Subcutaneous abdominal adipose tissue (tissue), 5 donors: ENCODE results near the gene PPFIBP2.

Experiments used
- H3K27ac ChIP-seq: one replicate; pipeline ENCODE4 v1.7.0; 2013; ENCODE audit warnings: low read depth, mild to moderate bottlenecking, inconsistent platforms, low read length, moderate library complexity
- H3K27me3 ChIP-seq, 5 donors: one replicate each; pipeline ENCODE4 v1.7.0; 2013; ENCODE audit warnings: low read length in 5 of 5, inconsistent platforms in 1 of 5; ENCODE audit not compliant: control insufficient read depth in 5 of 5, insufficient read depth in 4 of 5
- H3K36me3 ChIP-seq, 5 donors: one replicate each; pipeline ENCODE4 v1.7.0; 2013; ENCODE audit warnings: low read length in 5 of 5; ENCODE audit not compliant: control insufficient read depth in 5 of 5, insufficient read depth in 5 of 5
- H3K4me1 ChIP-seq, 5 donors: one replicate each; pipeline ENCODE4 v1.7.0; 2013; ENCODE audit warnings: low read length in 5 of 5, mild to moderate bottlenecking in 3 of 5, moderate library complexity in 1 of 5; ENCODE audit not compliant: control insufficient read depth in 5 of 5, insufficient read depth in 5 of 5
- H3K4me3 ChIP-seq, 5 donors: one replicate each; pipeline ENCODE4 v1.7.0; 2013; ENCODE audit warnings: low read length in 5 of 5, low read depth in 1 of 5
- H3K9ac ChIP-seq, 5 donors: one replicate each; pipeline ENCODE4 v1.7.0; 2013; ENCODE audit warnings: low read length in 5 of 5, mild to moderate bottlenecking in 4 of 5, moderate library complexity in 3 of 5
- H3K9me3 ChIP-seq, 5 donors: one replicate each; pipeline ENCODE4 v1.7.0; 2013; ENCODE audit warnings: low read length in 5 of 5; ENCODE audit not compliant: control insufficient read depth in 5 of 5
- donor health status: healthy.
- donor health status: healthy.
- donor health status: healthy.
- donor health status: healthy.
- donor health status: healthy.

The PPFIBP2 gene

DNA sequence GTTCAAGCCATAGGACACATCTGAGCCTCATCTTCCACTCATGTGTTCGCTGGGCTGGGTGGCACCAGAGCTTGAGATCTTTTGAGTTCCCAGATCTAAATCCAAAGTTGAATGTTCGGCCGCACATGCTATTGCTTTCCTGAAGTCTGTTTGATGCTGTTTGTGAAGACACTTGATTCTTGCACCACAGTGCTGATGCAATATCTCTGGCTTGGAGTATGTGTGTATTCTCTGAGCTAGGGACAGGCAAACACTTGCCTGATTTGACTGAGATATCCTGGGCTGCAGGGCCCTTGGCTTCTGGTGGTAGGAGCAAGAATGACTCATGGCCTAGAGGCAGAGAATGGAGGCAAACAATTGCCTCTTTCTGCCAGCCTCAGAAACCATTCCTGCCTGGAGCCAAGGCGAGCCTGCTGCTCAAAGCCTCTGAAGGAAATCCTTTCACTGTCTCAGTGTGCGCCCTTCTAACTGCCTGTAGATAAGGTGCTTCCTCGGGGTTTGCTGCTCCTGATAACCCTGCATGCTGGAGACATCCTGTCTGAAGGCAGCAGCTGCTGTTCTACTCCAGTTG lies 86.5 kb downstream of the PPFIBP2 start:
- Histone ChIP-seq H3K9ac (no peak overlapping the region), H3K36me3 (peaks cover 0 to 20% (median 10%) of the 10 kb centered on the region in 5 donors), H3K27ac (peak overlapping the region; percentile 76), H3K4me3 (peak overlapping the region in 1 of 5 donors; percentile 32), H3K27me3 (no peaks in the 10 kb centered on the region), H3K9me3 (no peaks in the 10 kb centered on the region), H3K4me1 (peaks cover 0 to 44% (median 38%) of the 10 kb centered on the region in 5 donors)

- Histone ChIP-seq H3K4me1 (peaks cover 0 to 42% (median 40%) of the 10 kb centered on the region in 5 donors), H3K27ac (peak overlapping the region; percentile 21), H3K36me3 (peaks cover 0 to 11% (median 3%) of the 10 kb centered on the region in 5 donors)
Observed at GRCh38 chr11:7603031-7603781, 89.4 kb downstream of the PPFIBP2 start.

DNA sequence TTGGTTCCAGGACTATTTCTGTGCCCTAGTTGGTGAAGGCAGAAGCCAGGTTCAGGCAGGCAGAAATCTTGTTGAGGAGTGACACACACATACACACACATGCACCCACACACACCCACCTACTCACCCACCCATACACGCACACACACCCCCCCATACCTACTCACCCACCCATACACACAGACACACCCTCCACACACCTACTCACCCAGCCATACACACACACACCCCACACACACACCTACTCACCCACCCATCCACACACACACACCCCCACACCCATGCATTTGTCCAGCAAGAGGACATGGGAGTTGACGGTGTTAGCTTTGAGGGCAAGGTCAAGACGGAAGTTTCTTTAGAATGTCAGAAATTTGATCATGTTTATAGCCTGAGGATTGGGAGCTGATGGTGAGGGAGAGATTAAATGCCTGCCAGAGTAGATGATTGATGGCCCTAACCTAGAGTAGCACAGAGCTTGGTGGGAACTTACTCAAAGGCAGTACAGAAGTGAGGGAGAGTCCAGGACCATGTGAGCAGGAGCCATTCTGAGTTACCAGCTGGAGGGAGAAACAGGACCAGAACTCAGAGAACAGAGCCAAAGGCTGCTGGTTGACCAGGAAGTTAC lies 90.6 kb downstream of the PPFIBP2 start:
- H3K27ac ChIP-seq = no peak overlapping the region
- H3K9ac ChIP-seq = no peak overlapping the region
- peaks cover 0 to 50% (median 42%) of the 10 kb centered on the region in 5 donors for H3K4me1 ChIP-seq

More at GRCh38 chr11:7603031-7603781, 89.4 kb downstream of the PPFIBP2 start:
- Histone ChIP-seq H3K9me3 (no peaks in the 10 kb centered on the region), H3K9ac (peak overlapping the region in 2 of 5 donors; percentile 11 to 64), H3K4me3 (no peak overlapping the region), H3K27me3 (no peaks in the 10 kb centered on the region)

DNA sequence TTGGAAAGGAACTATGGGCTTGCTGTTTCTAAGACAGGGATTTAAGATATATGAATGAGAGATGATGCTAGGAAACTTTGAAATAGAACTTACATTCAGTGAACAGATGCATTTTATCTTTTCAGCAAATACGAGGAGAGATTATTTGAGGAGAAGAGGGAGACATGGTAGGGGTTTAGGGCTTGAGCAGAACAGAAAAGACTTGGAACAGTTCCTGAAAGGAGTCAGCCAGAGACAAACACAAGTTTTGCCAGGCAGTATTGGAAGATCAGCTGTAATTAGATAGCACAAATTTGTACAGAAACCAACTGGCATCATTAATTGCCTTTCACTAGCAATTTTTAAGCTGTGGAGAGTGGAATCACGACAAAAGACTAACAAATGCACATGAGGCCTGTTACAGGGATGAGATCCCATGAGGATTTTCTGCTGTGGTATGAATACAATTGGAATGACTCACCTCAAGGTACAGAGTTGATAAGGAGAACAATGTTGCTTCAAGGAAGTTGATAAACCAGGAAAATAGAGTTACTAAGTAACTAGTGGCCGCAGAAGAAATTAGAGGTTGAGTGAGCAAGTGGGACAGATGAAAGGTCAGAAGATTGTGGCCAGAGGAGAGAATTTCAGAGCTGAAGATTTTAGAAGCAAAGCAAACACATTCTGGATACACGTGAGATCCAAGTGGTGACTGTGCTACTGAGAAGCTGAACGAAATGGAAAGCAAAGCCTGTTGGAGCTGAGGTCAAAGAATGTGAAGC lies 91.6 kb downstream of the PPFIBP2 start:
- H3K4me1 ChIP-seq = peaks cover 0 to 43% (median 37%) of the 10 kb centered on the region in 5 donors
- H3K27ac ChIP-seq = peak overlapping the region; percentile 0
- no peak overlapping the region for H3K4me3 ChIP-seq
- no peaks in the 10 kb centered on the region for H3K9me3 ChIP-seq
- H3K27me3 ChIP-seq = no peaks in the 10 kb centered on the region
- peaks cover 0 to 13% (median 5%) of the 10 kb centered on the region in 5 donors for H3K36me3 ChIP-seq
- no peak overlapping the region for H3K9ac ChIP-seq

More for the DNA sequence above, 90.6 kb downstream of the PPFIBP2 start:
- peaks cover 0 to 11% (median 3%) of the 10 kb centered on the region in 5 donors for H3K36me3 ChIP-seq
- H3K9me3 ChIP-seq = no peaks in the 10 kb centered on the region
- no peak overlapping the region for H3K4me3 ChIP-seq
- no peaks in the 10 kb centered on the region for H3K27me3 ChIP-seq

DNA sequence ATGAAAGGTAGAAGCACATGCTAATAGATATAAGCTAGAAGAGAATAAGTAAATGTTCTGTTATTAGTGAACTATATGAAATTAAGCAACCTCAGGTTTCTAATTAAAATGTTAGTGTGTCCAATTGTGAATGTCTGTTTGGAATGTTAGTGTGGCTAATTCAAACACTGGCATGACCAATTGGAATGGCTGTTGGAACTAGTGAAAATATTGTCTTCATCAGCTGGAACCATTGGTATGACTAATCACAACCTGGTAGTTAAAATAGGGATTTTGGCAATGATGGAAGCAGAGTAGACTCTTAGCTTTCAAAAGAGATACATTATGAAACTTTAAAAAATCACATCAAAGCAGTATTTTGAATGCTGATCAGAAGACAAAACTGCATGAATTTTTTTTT lies 92.7 kb downstream of the PPFIBP2 start:
- Histone ChIP-seq H3K4me1 (peaks cover 0 to 37% (median 25%) of the 10 kb centered on the region in 5 donors), H3K27me3 (no peaks in the 10 kb centered on the region), H3K4me3 (no peak overlapping the region), H3K36me3 (peaks cover 7 to 21% (median 11%) of the 10 kb centered on the region in 5 donors), H3K27ac (no peak overlapping the region), H3K9ac (no peak overlapping the region), H3K9me3 (no peaks in the 10 kb centered on the region)

DNA sequence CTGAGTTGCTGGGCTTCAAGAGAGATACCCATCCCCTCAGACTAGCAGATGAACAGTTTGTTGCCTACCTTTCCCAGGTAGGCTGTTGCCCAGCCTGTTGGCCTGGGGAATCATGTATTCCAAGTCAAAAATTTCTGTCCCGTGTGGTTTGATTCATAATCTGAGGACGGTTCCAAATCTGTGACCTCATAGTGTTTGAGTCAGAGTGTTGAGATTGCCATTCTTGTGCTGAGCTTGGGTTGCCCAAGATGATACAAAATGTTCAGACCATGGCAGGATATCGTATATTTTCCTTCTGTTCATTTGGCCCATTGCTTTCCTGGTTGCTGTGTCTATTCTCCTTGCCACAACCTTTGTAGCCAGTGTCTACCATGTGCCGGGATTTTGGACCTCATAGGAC lies 95.2 kb downstream of the PPFIBP2 start:
- Histone ChIP-seq H3K9me3 (no peaks in the 10 kb centered on the region), H3K27me3 (no peaks in the 10 kb centered on the region), H3K27ac (no peak overlapping the region), H3K4me3 (no peak overlapping the region), H3K4me1 (peaks cover 0 to 18% (median 10%) of the 10 kb centered on the region in 5 donors), H3K36me3 (peaks cover 10 to 38% (median 14%) of the 10 kb centered on the region in 5 donors), H3K9ac (no peak overlapping the region)

DNA sequence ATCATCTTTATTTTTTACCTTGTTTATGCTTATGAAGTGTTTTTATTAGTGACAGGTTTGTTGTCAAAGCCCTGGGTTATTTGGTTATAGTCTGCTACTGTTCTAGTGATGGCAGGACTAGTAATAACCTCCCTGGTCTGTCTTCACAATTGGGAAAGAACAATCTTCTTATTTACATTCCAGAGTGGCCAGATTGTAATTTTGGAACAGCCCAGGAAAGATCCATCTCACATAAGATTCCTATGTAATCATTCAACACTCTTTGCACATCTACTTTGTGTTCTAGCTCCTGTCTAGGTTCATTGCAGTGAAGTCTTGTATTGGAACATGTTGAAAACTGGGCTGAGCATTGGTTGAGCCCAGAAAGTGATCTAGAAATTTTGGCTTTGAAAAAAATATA lies 95.7 kb downstream of the PPFIBP2 start:
- Histone ChIP-seq H3K27ac (no peak overlapping the region), H3K9ac (no peak overlapping the region), H3K27me3 (no peaks in the 10 kb centered on the region), H3K4me3 (no peak overlapping the region), H3K4me1 (peaks cover 0 to 18% (median 10%) of the 10 kb centered on the region in 5 donors), H3K9me3 (no peaks in the 10 kb centered on the region), H3K36me3 (peaks cover 10 to 37% (median 14%) of the 10 kb centered on the region in 5 donors)

DNA sequence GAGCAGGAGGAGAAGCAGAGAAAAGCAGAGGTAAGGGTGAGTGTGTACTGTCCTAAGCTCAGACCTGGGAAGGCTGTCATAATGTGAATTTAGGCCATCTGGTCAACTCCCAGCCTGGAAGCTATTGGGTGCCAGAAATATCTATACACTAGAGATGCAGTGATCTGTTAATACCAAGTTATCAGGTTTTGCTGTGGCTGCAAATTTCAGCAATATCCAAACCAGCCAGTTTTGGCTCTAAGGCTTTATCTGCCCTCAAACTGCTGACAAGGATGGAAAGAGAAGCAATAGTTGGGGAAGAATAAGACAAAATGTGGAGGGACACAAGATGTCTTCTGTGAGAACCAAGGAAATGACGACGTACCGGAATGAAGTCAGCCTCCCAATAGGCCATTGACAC lies 96.6 kb downstream of the PPFIBP2 start:
- Histone ChIP-seq H3K27ac (no peak overlapping the region), H3K27me3 (no peaks in the 10 kb centered on the region), H3K9ac (no peak overlapping the region), H3K4me1 (peaks cover 0 to 13% (median 7%) of the 10 kb centered on the region in 5 donors), H3K4me3 (no peak overlapping the region), H3K36me3 (peaks cover 10 to 39% (median 15%) of the 10 kb centered on the region in 5 donors), H3K9me3 (no peaks in the 10 kb centered on the region)

DNA sequence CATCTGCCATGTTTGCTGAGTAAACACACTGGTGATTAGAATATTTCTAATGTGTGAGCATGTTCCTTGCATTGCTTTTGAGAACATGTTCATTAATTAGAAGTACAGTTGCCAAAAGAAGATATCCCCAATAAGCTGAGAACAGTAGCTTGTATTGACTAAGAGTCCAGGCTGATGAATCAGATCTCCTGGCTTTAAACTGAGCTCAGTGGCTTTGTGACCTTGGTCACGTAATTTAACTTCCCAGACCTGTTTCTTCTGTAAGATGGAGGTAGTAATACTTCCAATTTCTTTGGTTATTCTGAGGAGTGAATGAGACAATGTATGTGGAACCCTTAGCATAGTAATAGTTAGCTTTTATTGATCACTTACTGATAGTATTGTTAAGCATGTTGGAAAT lies 97.6 kb downstream of the PPFIBP2 start:
- Histone ChIP-seq H3K27ac (no peak overlapping the region), H3K9me3 (no peaks in the 10 kb centered on the region), H3K9ac (no peak overlapping the region), H3K27me3 (no peaks in the 10 kb centered on the region), H3K4me1 (peaks cover 0 to 8% (median 2%) of the 10 kb centered on the region in 5 donors), H3K36me3 (peaks cover 10 to 46% (median 15%) of the 10 kb centered on the region in 5 donors), H3K4me3 (no peak overlapping the region)
